HL-60 (cell line): ENCODE data around the gene SERP2.

ENCODE experiments used
- DNase-seq, 2 experiments: peaks; one replicate each; pipeline ENCODE4 v3.0.0-alpha.2; 2010 to 2020; ENCODE audit warnings: low read depth in 1 of 2, low spot score in 1 of 2
- H3K27ac ChIP-seq: fragments of 250-450 bp; sonication (Bioruptor Pico); replicated peaks from 2 replicates; pipeline ENCODE4 v1.5.1; 2020; ENCODE audit warnings: mild to moderate bottlenecking, moderate library complexity
- H3K27me3 ChIP-seq: fragments of 250-450 bp; sonication (Bioruptor Pico); 2 replicates; pipeline ENCODE4 v1.5.1; 2021; ENCODE audit warnings: mild to moderate bottlenecking, moderate library complexity; ENCODE audit not compliant: insufficient read depth, poor library complexity, severe bottlenecking
- H3K4me3 ChIP-seq: replicated peaks from 2 replicates; pipeline ENCODE4 v1.5.1; 2011; ENCODE audit warnings: mild to moderate bottlenecking, control low read depth, low read length; ENCODE audit not compliant: insufficient read depth
- GABPA ChIP-seq: IDR thresholded peaks from 2 replicates; pipeline ENCODE4 v1.6.1; 2012; ENCODE audit warnings: low read depth
- POLR2AphosphoS5 ChIP-seq: IDR thresholded peaks from 2 replicates; pipeline ENCODE4 v1.6.1; 2012; ENCODE audit warnings: low read depth
- REST ChIP-seq: IDR thresholded peaks from 2 replicates; pipeline ENCODE4 v1.6.1; 2012; ENCODE audit warnings: low read depth; ENCODE audit not compliant: insufficient replicate concordance
- SPI1 ChIP-seq: IDR thresholded peaks from 2 replicates; pipeline ENCODE4 v1.6.1; 2012; ENCODE audit warnings: low read depth, mild to moderate bottlenecking, borderline replicate concordance
- TF ChIP-seq, protein P1 (sequence below): IDR thresholded peaks from one replicate; pipeline ENCODE4 v1.5.1; 2011; ENCODE audit warnings: low read length, control low read depth, inconsistent platforms; ENCODE audit not compliant: insufficient read depth

SERP2 gene

GRCh38 chr13:44351505-44351854 lies 22.1 kb upstream of the SERP2 start:
- Histone ChIP-seq H3K27me3 (no peaks in the 10 kb centered on the region), H3K27ac (no peak overlapping the region), H3K4me3 (no peak overlapping the region)
- no peak for DNase-seq
- no peak for TF ChIP-seq REST
- TF ChIP-seq, protein P1, sequence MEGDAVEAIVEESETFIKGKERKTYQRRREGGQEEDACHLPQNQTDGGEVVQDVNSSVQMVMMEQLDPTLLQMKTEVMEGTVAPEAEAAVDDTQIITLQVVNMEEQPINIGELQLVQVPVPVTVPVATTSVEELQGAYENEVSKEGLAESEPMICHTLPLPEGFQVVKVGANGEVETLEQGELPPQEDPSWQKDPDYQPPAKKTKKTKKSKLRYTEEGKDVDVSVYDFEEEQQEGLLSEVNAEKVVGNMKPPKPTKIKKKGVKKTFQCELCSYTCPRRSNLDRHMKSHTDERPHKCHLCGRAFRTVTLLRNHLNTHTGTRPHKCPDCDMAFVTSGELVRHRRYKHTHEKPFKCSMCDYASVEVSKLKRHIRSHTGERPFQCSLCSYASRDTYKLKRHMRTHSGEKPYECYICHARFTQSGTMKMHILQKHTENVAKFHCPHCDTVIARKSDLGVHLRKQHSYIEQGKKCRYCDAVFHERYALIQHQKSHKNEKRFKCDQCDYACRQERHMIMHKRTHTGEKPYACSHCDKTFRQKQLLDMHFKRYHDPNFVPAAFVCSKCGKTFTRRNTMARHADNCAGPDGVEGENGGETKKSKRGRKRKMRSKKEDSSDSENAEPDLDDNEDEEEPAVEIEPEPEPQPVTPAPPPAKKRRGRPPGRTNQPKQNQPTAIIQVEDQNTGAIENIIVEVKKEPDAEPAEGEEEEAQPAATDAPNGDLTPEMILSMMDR = no peak
- TF ChIP-seq POLR2AphosphoS5 = no peak
- no peak for TF ChIP-seq SPI1
- TF ChIP-seq GABPA = no peak

- no peak overlapping the region for H3K4me3 ChIP-seq
- H3K27me3 ChIP-seq = no peaks in the 10 kb centered on the region
- H3K27ac ChIP-seq = no peak overlapping the region
- DNase-seq = no peak
- TF ChIP-seq GABPA = no peak
- no peak for TF ChIP-seq POLR2AphosphoS5
- TF ChIP-seq SPI1 = no peak
- TF ChIP-seq REST = no peak
- TF ChIP-seq, protein P1 = no peak
Measured at GRCh38 chr13:44352202-44352601, 21.4 kb upstream of the SERP2 start.

GRCh38 chr13:44352671-44353070 lies 21.0 kb upstream of the SERP2 start:
- TF ChIP-seq, protein P1 = no peak
- TF ChIP-seq REST (no peak), GABPA (no peak)
- Histone ChIP-seq H3K27ac (no peak overlapping the region), H3K4me3 (no peak overlapping the region), H3K27me3 (no peaks in the 10 kb centered on the region)
- DNase-seq = no peak
